ENCODE data around the gene SLC35B1.
A peak's percentile ranks its signal among the peaks of the same experiment; 100 is the strongest.
"Not testable (repeated sequence)": the region's sequence is repeated elsewhere in the genome, so short reads cannot be mapped to it uniquely, and the experiment has no call there.

Gene SLC35B1

DNA sequence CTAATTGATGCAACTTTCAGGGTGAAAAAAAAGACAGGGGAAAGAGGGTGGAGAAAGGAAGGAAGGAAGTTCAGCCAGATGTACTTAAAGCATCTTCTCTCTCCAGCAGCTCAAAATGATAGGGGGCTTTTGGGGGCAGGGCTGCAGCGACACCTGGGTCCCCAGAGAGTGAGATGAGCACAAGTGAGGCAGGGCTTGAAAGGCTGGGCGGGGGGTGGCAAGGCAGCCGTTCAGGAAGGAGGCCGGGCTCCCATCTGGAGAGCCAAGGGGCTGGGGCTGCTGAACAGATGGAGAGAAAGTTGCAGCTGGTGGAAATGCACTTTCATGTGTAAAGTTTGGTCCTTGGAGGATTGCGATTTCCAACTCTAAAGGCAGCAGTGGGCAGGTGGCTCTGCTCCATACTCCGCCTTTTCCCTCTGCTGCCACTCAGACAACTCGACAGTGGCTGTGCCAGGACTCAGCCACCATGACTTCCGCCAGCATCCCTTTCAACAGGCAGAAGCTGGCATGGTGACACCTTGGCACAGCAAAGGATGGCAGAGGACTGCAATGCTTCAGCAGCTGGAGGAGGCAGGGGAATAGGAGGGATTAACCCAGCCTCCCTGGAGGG lies 7.7 kb downstream of the SLC35B1 start:
- no peak for DNase-seq

DNA sequence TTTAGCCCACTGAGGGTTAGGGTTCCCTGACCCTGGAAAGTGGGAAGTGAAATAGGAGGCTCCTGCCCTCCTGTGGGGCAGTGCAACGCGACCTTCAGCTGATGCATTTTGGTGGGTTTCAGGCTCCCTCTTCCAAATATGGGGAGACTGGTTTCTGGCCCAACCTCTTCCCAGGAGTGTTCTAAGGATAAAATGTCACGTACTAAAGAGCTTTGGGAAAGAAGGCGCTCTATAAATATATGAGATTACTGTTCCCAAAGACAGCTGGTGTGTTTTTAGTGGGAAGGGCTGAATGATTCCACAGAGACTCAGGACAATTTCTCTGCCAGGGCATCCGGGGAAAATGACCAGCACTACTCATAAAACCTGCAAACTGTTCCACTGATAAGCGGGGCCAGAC lies 9.8 kb downstream of the SLC35B1 start:
- DNase-seq, result no peak

DNA sequence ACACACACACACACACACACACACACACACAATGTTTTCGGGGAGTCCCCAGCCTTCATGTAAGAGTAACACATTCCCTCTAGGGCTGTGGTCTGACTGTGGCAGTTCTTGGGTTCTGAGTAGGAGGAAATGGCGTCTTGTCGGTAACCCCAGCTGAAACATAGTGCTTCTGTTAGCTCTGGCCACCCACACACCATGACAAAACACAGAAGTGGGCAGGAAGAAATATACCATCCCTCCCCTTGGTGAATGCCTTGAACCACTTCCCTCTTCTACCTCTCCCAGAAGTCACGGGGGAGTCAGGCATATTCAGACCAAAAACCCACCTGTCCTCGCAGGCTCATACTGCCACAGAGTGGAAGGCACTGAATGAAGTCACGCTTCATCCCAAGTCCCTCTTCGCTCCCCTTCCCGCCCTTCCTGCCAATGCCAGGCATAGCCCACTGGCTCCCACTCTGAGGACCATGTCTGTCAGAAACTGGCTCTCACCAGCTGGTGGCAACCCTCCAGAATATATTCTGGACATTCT lies 11.5 kb downstream of the SLC35B1 start:
- DNase-seq, result no peak

DNA sequence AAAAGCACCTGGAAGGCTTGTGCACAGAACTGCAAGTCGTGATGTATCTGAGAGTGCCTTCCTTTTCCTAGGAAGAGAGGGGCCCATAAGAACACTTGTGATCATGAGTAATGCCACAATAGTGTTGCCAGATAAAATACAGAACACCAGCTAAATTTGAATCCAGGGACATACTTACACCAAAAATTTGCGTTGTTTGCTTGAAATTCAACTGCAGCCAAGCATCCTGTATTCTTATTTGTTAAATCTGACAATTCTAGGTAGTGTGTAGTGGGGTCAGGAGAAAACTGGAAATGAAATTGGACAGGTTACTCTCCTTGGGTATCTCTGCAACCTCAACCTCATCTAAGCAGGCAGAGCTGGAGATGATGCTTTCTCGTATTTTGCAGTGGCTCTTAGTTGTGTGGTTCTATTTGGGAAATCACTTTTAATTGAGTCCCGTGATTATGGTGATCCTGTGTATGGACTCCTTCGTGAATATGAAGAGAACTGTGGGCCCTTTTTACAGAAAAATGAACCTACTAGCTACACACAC lies 12.0 kb downstream of the SLC35B1 start:
- no peak for DNase-seq

DNA sequence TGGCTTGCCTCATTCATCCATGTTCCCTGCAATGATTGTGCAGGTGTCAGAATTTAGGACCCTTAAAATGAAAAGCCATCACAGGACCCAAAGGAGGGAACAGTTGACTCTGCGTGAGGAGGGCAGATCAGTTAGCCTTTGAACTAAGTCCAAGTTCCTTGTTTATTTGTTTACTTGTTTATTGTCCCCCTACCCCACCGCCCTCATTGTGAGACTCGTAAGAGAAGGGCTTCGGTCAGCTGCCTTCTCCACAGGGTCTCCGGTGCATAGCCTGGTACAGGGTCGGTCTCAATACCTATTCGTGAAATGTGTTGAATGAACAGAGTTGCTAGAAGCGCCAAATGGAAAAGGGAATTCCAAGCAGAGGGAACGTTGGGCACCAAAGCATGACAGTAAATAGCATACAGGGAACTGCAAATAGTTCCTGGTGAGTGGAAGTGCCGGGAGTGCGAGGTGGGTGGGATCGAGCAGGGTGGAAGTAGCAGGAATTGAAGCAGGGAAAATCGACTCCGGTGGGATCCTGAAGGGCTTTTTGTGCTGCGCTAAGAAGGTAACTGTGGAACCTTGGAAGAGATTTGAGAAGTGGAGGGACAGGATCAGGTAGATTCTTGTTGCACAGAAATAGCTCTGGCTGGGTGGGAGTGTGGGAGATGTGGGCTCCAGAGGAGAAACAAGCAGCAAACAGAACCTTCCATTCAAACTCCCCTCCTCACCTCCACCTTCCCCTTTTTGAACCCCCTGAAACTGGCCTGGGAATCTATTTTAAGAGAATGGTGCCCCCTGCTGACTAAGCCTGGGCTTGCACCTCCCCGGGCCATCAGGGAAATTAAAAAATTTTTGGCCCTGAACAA lies 12.7 kb downstream of the SLC35B1 start:
- DNase-seq, result peak; percentile 5

DNA sequence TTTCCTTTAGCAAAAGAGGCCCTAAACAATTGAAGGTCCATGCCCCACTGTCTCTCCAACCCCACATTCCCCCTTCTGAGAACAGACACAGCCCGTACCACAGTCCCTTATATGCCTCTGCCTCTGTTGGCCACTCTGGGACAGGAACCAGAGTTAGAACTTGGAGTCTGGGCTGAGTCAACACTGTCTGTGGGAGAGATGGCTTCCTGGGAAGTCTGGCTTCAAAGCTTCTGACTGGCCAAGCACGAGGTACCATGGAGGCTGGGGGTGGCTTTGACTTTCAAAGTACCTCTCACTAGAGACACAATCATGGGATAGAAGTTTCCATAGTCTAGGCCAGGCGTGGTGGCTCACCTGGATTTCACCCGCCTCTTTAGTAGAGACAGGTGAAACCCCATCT lies 15.0 kb downstream of the SLC35B1 start:
- no peak for DNase-seq

DNA sequence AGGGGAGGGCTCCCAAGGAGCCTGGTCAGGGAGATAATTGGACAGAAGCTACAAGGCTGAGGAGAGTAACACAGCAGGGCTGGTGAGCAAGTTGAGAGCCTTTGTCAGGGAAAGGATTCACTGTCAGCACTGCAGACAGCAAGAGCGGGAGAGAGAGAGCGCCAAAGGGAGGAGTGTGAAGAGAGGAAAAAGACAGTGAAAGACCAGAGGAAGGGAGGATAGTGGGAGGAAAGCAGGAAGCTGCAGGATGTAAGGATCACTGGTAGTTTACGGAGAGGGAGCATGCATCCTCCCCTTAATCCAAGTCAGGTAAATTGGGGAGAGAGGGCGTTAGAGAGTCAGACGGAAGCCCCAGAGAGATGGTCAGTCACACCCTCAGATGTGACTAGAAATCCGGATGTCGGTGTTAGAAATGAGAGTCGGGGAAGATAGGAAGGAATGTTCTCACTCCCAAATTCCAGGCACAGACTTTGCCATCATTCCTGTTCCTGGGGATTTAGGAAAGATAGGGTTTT lies 16.0 kb downstream of the SLC35B1 start:
- DNase-seq, result no peak

DNA sequence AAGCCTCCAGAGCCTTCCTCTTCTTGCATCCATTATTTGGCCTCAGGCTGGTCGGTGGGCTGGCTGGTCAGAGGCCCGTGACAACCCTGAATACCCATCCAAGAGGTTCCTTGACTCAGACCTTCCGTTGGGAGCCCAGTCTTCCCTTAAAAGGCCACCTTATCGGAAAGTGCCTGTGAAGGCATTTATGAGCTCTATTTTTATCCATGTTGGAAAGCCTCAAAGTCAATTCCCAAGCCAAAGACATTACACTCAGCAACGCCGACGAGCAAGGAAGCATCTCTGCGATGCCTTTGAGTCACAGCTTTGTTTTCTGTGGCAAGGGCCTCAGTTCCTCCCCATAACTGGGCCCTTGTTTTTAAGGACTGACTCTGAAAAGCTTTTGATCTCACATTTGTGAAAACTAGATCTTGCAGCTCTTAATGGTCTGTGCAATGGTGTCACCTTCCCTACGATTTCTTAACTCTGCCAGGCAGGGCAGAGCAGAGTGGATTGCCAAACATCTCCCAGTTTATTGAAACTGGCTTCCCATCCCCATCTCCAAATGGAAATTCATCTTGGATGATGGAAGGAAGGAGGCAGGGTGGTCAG lies 16.6 kb downstream of the SLC35B1 start:
- no peak for DNase-seq

DNA sequence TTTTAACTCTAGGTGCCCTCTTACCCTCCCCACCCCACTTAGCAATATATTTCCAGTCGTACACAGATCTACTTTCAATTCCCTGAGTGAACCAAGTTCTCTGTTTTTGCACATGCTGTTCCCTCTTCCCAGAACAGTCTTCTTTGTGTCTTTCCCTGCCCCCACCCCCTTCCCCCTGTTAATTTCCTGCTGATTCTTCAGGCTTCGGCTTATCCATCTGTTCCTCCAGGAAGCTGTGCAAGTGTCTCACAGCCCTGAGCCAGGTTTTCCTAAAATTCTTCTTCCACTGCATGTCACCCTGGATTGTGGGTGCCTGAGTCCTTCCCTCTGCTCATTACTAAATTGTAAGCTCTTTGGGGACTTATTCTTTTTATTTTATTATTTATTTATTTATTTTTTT lies 17.5 kb downstream of the SLC35B1 start:
- no peak for DNase-seq

DNA sequence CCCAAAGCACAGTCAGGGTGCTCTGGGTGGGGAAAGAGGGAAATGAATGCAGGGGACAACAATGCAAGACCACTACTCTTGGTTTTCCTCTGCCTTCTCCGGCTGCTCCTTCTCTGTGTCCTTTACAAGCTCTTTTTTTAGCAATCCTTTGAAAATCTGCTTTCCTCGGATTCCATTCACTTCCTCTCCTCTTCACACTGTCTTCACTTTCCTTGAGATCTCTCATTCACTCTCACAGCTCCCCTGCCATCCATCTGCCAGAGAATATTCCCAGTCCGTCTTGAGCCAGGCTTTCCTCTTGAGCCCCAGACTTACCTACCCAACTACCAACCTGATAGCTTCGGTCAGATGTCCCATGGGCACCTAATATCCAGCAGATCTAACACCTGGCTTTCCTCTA lies 18.9 kb downstream of the SLC35B1 start:
- DNase-seq, result no peak

DNA sequence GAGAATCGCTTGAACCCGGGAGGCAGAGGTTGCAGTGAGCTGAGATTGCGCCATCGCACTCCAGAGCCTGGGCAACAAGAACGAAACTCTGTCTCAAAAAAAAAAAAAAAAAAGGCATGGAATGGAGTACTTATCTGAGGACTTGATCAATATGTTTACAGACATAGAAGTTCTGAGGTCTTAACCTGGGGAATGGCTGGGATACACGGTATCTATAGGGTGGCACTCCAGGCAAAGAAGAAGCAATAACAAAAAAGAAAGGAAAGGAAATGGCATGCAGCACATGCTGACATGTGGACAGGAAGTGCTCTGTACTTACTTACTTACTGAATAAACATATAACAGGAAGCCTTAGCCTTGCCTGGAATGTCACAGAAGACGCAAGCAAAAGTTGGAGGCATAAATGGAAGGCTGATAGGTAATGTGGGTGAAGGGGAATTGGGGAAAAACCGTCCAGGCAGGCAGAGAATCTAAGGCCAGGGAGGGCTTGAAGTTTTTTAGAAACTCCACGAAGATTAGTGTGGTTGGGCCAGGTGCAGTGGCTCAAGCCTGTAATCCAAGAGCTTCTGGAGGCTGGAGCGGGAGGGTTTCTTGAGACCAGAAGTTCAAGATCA lies 19.8 kb downstream of the SLC35B1 start:
- DNase-seq, result no peak

DNA sequence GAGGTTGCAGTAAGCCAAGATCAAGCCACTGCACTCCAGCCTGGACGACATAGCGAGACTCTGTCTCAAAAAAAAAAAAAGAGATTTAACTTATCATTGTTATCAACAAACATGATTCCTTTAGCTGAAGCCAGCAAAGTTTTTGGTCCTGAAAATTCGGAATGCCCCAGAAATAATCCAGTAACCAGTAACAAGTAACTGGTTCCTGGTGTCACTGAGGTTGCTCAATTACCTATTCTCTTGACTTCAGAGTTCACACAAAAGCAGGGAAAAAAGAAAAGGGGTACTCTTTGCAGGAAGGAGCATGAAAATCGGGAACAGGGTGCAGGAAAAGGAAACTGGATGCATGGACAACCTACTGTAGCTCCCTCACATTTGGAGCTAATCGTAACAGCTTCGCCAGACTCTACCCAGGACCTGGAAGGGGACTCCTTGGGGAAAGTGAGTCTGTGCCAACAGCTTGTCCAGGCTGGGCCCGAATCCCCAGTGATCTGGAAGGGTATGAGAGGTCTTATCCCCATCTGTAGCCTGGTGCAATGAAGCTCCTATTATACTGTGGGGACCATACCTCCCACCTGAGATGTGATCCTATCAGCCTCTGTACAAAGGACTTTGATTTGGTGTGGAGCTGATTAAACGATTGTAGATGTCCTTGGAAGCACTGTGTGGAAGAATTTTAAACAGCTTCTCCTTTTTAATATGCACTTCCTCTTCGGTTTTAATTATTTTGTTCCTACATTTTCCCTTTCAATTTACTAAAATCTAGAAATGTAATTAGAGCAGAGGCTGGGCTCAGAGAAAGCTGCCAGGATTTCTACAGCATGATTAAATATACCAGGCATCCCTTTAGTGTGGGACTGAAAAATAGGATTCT lies 26.4 kb downstream of the SLC35B1 start:
- no peak for DNase-seq

DNA sequence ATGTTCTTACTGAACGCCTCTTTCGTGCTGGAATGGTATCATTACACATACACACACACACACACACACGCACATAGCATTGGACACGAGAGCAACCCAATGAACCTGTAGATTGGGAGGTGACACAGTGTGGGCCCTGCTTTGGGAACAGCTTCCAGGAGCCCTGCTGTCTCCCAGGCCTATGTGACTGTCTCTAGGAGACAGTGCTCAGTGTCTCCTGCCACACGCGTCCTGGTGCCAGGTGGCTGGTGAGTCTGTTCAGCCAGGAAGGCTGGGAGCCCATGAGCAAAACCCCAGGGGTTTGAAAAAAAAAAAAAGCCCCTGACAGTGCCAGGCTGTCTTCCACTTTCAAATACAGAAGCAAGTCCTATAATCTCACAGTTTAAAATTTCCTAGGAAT lies 27.4 kb downstream of the SLC35B1 start:
- no peak for DNase-seq

DNA sequence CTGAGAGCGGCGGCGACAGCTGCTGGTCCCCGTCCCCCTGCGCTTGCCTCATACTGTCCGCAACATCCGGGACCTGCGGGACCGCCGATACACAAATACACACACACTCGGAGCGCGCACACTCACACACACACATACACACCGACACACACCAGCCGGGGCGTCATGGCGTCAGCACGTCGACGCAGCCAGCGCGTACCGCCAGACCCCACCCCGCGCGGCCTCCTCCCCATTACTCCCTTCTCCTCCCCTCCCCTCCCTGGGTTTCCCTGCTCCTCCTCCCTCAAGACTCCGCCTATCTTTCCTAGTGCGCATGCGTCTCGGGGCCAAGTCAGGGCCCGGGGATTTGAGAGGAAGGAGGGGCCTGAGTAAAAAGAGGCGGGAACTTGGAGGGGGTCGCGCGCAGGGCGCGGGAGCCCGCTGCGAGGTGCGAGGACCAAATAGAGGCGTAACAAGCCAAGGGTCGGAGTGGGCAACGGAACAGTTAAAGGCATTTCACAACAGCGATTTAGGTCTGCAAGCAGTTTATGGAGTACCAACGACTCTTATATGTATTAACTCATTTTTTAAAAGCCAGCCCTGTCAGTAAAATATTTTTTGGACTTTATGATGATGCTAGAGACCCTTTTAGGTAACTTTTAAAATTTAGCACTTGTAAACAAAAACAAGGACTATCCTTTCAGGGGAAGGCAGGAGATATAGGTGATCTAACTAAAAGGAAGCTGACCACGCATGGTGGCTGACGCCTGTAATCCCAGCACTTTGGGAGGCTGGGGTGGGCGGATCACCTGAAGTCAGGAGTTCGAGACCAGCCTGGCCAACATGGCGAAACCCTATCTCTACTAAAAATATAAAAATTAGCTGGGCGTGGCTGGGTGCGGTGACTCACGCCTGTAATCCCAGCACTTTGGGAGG lies 29.6 kb downstream of the SLC35B1 start, which contains the start of gene SPOP:
Gene SPOP (minus strand): TSS at position 165 of the 915 bp plus-strand sequence. CDS start 55,287 bp downstream, outside the sequence.
- DNase-seq, result peak; percentile 91

DNA sequence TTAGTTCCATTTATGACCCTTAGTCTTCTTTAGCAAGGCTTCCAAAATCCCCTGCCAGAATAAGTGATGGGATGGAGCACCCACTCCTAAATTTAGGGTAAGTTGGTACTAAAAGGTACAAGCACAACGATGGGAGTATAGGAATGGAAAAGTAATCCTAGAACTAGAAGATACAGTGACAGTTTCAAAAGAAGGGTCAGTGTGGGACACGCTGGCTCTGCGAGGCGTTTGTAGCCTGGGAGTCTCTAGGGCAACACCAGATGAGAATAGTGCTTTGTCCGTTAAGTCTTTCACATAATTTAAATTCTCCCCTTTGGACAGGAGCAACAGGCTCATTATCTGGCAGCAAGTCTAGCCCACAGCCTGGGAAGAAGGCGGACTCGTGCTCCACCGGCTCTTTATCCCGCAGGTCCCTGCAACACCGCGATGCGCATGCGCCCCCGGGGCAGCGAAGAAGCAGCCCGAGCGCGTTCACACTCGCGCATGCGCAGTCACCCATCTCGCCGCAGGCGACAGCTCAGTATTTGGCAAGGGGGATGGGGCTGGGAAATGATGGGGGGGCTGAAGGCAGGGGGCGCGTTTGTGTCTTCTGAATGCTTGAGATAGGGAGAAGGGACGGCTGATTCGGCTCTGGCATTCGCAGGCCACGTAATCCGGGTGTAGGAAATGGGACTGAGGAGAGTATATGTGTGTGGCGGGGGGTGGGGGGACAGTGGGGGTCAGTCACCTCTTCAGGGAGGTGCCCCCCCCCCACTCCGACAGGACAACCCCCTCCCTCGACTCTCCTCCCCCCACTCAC lies 30.4 kb downstream of the SLC35B1 start:
- peak; percentile 22 for DNase-seq

DNA sequence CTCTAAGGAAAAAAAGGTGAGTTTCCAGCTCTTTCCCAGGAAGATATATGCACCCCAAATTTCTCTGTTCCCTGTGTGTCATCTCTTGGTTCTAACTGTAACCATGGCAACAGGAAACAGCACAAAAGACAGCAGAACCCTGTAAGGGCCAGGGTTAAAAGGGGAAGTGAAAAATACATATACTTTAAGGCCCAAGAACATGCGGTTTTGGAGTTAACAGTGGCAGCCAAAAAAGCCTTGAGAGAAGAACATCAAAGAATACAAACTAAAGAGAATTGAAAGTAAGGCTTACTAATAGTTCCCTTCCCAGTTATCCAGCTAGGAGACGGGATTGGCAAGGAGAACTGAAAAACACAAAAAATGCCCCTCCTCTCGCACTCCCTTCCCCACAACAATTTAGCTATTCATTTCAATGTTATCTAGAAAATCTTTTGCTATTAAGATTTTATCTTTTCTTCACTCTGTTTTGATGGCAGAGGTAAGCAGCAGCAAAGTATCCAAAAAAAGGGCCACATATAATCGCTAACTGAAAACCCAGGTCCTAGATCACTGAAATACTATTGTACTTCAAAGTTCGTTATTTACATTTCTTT lies 31.4 kb downstream of the SLC35B1 start:
- DNase-seq, result no peak

DNA sequence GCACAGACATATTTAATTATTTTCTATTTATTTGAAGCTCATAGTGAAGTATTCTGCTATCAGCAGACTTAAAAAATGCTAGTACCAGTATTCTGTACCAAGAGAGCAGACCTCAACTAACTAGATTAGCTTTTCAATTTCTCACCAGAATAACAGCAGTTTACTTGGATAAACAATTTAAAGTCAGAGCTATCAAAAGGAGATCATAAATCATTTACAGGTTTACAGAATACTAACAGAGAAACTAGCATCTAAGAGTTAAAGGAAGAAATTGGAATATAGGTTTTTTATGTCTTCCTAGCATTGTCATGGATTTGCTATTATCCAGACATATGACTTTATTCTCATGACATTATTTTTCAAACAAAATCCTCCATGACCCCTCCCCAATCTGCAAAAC lies 33.3 kb downstream of the SLC35B1 start:
- DNase-seq, result no peak

DNA sequence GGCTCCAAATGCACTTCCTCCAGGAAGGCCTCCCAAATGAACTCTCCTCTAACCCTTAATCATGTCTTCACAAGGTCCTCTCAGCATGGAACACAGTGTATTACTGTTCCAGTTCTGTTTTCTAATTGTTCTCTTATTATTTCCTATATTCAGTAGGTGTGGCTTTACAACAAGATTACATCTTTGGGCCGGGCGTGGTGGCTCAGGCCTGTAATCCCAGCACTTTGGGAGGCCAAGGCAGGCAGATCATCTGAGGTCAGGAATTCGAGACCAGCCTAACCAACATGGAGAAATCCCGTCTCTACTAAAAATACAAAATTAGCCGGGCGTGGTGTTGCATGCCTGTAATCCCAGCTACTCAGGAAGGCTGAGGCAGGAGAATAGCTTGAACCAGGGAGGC lies 34.1 kb downstream of the SLC35B1 start:
- not testable (repeated sequence) for DNase-seq

DNA sequence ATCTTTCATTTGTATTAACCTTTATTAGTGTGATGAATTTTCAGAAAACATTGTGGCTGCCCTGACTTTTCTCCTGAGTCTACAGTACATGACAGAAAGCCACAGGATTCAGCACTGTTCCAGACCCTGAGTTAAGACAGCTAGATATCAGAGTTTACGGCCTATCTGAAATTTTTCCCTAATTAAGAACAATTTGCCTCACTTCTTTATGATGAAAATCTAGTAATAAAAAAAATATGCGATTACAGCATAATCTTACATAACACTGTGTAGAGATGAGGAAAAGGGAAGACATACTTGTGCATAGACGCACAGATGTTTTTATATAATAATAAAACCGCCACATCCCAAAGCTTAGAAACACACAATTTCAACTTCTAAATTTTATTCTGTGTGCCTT lies 37.1 kb downstream of the SLC35B1 start:
- no peak for DNase-seq

Data from NCI-H187 treated with DMSO at 0.1 percent for 48 hours (cell line).